SU-DHL-6 (cell line): ENCODE measurements around the gene ABHD17A.

Experiments used
- CTCF ChIP-seq: fragments of 200-600 bp; sonication (generic); IDR thresholded peaks from one replicate; pipeline ENCODE4 v1.5.1; 2017; ENCODE audit warnings: antibody characterized with exemption, mild to moderate bottlenecking, low read length, moderate library complexity; ENCODE audit not compliant: insufficient read depth, poor library complexity, severe bottlenecking
- EZH2phosphoT487 ChIP-seq: fragments of 200-600 bp; sonication (generic), shearing (Covaris generic); conservative IDR thresholded peaks from 2 replicates; pipeline ENCODE4 v1.6.1; 2018; ENCODE audit warnings: mild to moderate bottlenecking, antibody characterized with exemption, low read length, moderate library complexity, mixed read lengths

- TF ChIP-seq CTCF (no peak), EZH2phosphoT487 (no peak)
Observed at GRCh38 chr19:1833540-1833939, 51.8 kb downstream of the ABHD17A start.
